Measurements from ENCODE around the gene ODR4. TPM values are rescaled to one million over a fixed set of nuclear protein-coding genes. Genes with fewer than 3 reads are reported as not detected.

The ODR4 gene
- polyA plus RNA-seq, 1 of the 3 experiments (the other 2 are of a cell fraction): 8.2 TPM

- no peak for TF ChIP-seq FOXM1 (IDR thresholded peaks at IDR 0.05; ENCODE audit: low read depth)
- no peak for TF ChIP-seq CTCF (IDR thresholded peaks at IDR 0.05)
- no peak for TF ChIP-seq GABPA (IDR thresholded peaks at IDR 0.05; ENCODE audit: low read depth)
- no peak for TF ChIP-seq FOSL2 (IDR thresholded peaks at IDR 0.05; ENCODE audit: borderline replicate concordance, low read depth)
- TF ChIP-seq CHD2 (IDR thresholded peaks at IDR 0.05; ENCODE audit: low read length, partially characterized antibody): no peak
- no peak for TF ChIP-seq FOXJ3 (CRISPR knock-in tag; IDR thresholded peaks at IDR 0.05)
- TF ChIP-seq ZBTB33 (IDR thresholded peaks at IDR 0.05; ENCODE audit: borderline replicate concordance, low read depth): no peak
- no peak for TF ChIP-seq POLR2AphosphoS5 (IDR thresholded peaks at IDR 0.05; ENCODE audit: low read depth, low read length)
- no peak for TF ChIP-seq MAX (IDR thresholded peaks at IDR 0.05; ENCODE audit: low read depth)
- TF ChIP-seq EZH2phosphoT487 (IDR thresholded peaks at IDR 0.05; ENCODE audit: borderline replicate concordance, low read depth): no peak
- TF ChIP-seq REST (IDR thresholded peaks at IDR 0.05; ENCODE audit: low read depth, low read length): no peak
- TF ChIP-seq NRF1 (IDR thresholded peaks at IDR 0.05; ENCODE audit: low read depth, low read length): no peak
- DNase-seq: no peak
- Histone ChIP-seq H3F3A (replicated peaks; ENCODE audit: insufficient read depth) (peaks cover 33% of the 10 kb centered on the region), H3K9me2 (no peaks in the 10 kb centered on the region), H3K4me2 (no peak overlapping the region), H3K27me3 (ENCODE audit: insufficient read depth) (no peaks in the 10 kb centered on the region), H3K9ac (no peak overlapping the region), H4K20me1 (ENCODE audit: insufficient read depth) (no peaks in the 10 kb centered on the region), H3K4me3 (ENCODE audit: low read depth in 2 of 2, low read length in 1 of 2) (no peak overlapping the region), H3K4me1 (ENCODE audit: control insufficient read depth in 1 of 2, insufficient read depth in 2 of 2, low read depth in 1 of 2, low read length in 1 of 2) (no peaks in the 10 kb centered on the region; a peak in 2 of 4 replicates), H3K9me3 (no peaks in the 10 kb centered on the region), H3K36me3 (replicated peaks in 1 of 2; ENCODE audit: control insufficient read depth in 1 of 2, insufficient read depth in 2 of 2, low read length in 1 of 2) (no peaks in the 10 kb centered on the region), H3K79me2 (ENCODE audit: insufficient read depth) (no peaks in the 10 kb centered on the region), H2AFZ (ENCODE audit: low read depth) (no peak overlapping the region), H3K27ac (ENCODE audit: low read depth in 2 of 2, low read length in 1 of 2) (no peak overlapping the region)
- CTCF ChIA-PET: interaction anchor here (0.9 kb wide), 1 partner anchor 63 kb away, joined by 3 read pairs; the partner anchor contains the start of gene TPR
- POLR2A ChIA-PET: no interaction called here
- WGBS (ENCODE audit: low lambda C conversion rate): 89% methylated on average over 5 of the region's 5 CpGs
Measured at GRCh38 chr1:186438567-186438966, 62.9 kb downstream of the ODR4 start.

Measured in SK-N-SH (cell line).